Duodenal mucosa (tissue), 2 donors: Measurements from ENCODE around the gene WWOX.
"Not testable (repeated sequence)": the region's sequence is repeated elsewhere in the genome, so short reads cannot be mapped to it uniquely, and the experiment has no call there.

Source experiments
- H3K27ac ChIP-seq: one replicate; pipeline ENCODE4 v1.7.0; 2013; ENCODE audit warnings: low read depth, low read length
- H3K27me3 ChIP-seq, 2 donors: one replicate each; pipeline ENCODE4 v1.7.0; 2013; ENCODE audit warnings: low read length in 2 of 2, control low read depth in 1 of 2; ENCODE audit not compliant: insufficient read depth in 2 of 2, control insufficient read depth in 1 of 2
- H3K36me3 ChIP-seq, 2 donors: one replicate each; pipeline ENCODE4 v1.7.0; 2013; ENCODE audit warnings: low read length in 2 of 2, control low read depth in 1 of 2; ENCODE audit not compliant: insufficient read depth in 2 of 2, control insufficient read depth in 1 of 2
- H3K4me1 ChIP-seq, 2 donors: one replicate each; pipeline ENCODE4 v1.7.0; 2013; ENCODE audit warnings: low read length in 2 of 2, control low read depth in 1 of 2; ENCODE audit not compliant: insufficient read depth in 2 of 2, control insufficient read depth in 1 of 2
- H3K4me3 ChIP-seq, 2 donors: one replicate each; pipeline ENCODE4 v1.7.0; 2013; ENCODE audit warnings: low read length in 2 of 2, low read depth in 1 of 2
- H3K9ac ChIP-seq, 2 donors: one replicate each; pipeline ENCODE4 v1.7.0; 2013; ENCODE audit warnings: low read length in 2 of 2, low read depth in 1 of 2
- H3K9me3 ChIP-seq, 2 donors: one replicate each; pipeline ENCODE4 v1.7.0; 2013; ENCODE audit warnings: low read length in 2 of 2, control low read depth in 1 of 2; ENCODE audit not compliant: control insufficient read depth in 1 of 2

The WWOX gene

DNA sequence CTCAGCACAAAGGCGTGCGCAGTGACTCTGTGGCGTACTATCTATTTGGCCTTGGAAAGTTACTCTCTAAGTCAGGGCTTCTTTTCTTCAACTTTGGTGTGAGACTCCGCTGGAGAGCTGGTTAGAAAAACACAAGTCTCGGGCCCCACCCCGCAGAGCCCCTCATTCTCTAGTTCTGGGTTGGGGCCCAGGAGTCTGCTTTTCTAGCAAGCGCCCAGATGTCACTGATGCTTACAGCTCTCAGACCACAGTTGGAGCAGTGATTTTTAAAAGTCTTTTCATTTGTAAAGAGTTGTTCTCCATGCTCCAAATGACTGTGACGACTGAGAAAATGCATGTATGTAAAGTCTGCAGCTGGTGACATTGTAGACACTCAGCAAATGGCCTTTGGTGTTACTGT lies 582.3 kb downstream of the WWOX start:
- Histone ChIP-seq H3K4me1 (no peaks in the 10 kb centered on the region), H3K9ac (no peak overlapping the region), H3K9me3 (no peaks in the 10 kb centered on the region), H3K4me3 (no peak overlapping the region), H3K27me3 (no peaks in the 10 kb centered on the region), H3K27ac (no peak overlapping the region), H3K36me3 (no peaks in the 10 kb centered on the region)

GRCh38 chr16:78684030-78684611 lies 584.7 kb downstream of the WWOX start:
- Histone ChIP-seq H3K27ac (no peak overlapping the region), H3K9me3 (no peaks in the 10 kb centered on the region), H3K9ac (no peak overlapping the region), H3K4me1 (no peaks in the 10 kb centered on the region), H3K27me3 (no peaks in the 10 kb centered on the region), H3K4me3 (no peak overlapping the region), H3K36me3 (no peaks in the 10 kb centered on the region)

DNA sequence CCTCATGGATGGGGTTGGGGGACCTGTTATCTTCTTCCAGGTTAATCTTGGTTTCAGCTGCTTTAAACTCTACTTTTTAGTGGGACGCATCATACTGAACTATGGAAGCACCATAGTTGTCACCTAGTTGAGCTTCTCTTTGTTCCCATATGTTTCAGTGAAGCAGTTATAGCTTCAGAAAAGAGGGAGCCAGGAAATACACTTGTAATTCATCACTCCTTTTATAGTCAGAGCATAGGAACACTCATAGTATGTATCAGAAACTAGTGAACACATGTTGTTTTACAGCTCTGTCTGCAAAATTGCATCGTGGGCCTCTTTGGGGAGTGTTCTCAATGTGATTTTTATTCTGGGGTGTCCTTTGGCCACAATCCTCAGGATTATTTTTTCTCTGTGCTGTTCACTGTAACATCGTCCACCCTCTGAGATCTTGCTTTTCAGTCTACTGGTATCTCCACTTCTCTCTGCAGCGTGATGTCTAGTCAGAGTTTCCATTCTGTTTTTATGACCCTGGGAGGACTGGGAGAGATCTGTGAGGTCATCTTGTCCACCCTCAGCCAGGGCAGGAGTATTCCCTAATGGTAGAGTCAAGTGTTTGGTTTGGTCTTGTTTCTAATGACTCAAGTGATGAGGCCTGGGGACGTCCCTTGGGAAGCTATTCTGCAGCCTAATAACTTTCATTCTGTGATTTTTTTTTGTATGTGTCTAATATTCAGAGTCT lies 585.4 kb downstream of the WWOX start:
- Histone ChIP-seq H3K36me3 (no peaks in the 10 kb centered on the region), H3K4me3 (no peak overlapping the region), H3K27me3 (no peaks in the 10 kb centered on the region), H3K9me3 (no peaks in the 10 kb centered on the region), H3K27ac (no peak overlapping the region), H3K9ac (no peak overlapping the region), H3K4me1 (no peaks in the 10 kb centered on the region)

GRCh38 chr16:78686601-78687000 lies 587.1 kb downstream of the WWOX start:
- Histone ChIP-seq H3K4me1 (no peaks in the 10 kb centered on the region), H3K9ac (no peak overlapping the region), H3K9me3 (no peaks in the 10 kb centered on the region), H3K36me3 (no peaks in the 10 kb centered on the region), H3K27me3 (no peaks in the 10 kb centered on the region), H3K4me3 (no peak overlapping the region), H3K27ac (no peak overlapping the region)

DNA sequence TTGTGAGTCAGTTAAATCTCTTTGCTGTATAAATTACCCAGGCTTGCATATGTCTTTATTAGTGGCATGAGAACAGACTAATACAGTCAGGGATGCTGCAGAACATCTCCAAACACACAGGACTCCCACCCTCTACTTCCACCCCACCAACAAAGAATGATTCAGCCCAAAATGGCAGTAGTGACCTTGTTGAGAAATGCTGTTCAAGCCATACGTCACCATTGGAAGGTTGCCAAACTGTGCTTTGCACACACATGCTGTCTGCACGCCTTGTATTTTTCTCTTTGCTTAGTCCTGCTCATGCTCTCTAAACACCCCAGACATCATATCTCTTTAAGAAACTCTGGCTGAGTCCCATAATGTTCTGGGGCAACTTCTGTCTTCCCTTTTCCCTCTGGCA lies 589.6 kb downstream of the WWOX start:
- H3K27ac ChIP-seq, result no peak overlapping the region
- H3K36me3 ChIP-seq, result no peaks in the 10 kb centered on the region
- no peak overlapping the region for H3K4me3 ChIP-seq
- no peaks in the 10 kb centered on the region for H3K4me1 ChIP-seq
- H3K27me3 ChIP-seq, result no peaks in the 10 kb centered on the region
- no peak overlapping the region for H3K9ac ChIP-seq
- H3K9me3 ChIP-seq, result no peaks in the 10 kb centered on the region

DNA sequence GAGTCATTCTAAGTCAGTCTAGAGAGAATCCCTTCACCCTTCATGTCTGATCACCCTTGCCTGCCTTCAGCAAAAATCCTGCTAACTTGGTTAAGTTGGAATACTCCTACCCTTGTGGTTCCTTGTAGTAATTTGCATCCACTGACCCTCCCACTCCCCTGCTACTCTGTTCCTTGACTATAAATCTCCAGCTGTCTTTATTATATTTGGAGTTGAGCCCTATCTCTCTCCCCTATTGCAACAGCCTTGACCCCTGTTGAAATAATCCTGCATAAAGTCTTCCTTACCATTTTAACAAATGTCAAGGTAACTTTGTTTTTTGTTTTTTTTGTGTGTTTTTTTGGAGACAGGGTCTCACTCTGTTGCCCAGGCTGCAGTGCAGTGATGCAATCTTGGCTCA lies 590.1 kb downstream of the WWOX start:
- H3K27ac ChIP-seq, result no peak overlapping the region
- no peak overlapping the region for H3K4me3 ChIP-seq
- no peaks in the 10 kb centered on the region for H3K27me3 ChIP-seq
- H3K36me3 ChIP-seq, result no peaks in the 10 kb centered on the region
- H3K9ac ChIP-seq, result no peak overlapping the region
- H3K4me1 ChIP-seq, result no peaks in the 10 kb centered on the region
- no peaks in the 10 kb centered on the region for H3K9me3 ChIP-seq

DNA sequence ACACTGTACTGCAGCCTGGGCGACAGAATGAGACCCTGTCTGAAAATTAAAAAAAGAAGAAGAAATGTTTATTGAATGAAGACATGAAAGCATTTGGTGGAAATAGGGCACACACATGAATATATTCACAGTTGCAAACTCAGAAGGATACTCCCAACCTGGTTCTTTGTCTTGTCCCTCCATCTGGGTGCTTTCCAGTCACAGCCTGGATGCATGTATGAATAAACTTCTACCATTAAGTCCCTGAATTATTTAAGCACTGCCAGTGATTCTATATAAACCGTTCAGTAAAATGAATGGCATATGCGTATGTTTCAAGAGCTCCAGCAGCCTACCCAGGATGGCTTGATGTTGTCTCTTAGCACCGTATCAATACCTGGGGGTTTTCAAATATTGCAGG lies 591.1 kb downstream of the WWOX start:
- H3K4me1 ChIP-seq, result no peaks in the 10 kb centered on the region
- H3K4me3 ChIP-seq, result no peak overlapping the region
- no peaks in the 10 kb centered on the region for H3K9me3 ChIP-seq
- no peaks in the 10 kb centered on the region for H3K36me3 ChIP-seq
- H3K27me3 ChIP-seq, result no peaks in the 10 kb centered on the region
- no peak overlapping the region for H3K9ac ChIP-seq
- no peak overlapping the region for H3K27ac ChIP-seq

DNA sequence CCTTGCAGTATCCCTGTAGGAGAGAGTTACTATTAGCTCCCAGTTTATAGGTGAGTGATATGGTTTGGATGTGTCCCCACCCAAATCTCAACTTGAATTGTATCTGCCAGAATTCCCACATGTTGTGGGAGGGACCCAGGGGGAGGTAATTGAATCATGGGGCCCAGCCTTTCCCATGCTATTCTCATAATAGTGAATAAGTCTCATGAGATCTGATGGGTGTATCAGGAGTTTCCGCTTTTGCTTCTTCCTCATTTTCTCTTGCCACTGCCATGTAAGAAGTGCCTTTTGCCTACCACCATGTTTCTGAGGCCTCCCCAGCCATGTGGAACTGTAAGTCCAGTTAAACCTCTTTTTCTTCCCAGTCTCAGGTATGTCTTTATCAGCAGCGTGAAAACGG lies 592.3 kb downstream of the WWOX start:
- H3K9me3 ChIP-seq, H3K9ac ChIP-seq, H3K27ac ChIP-seq, H3K4me1 ChIP-seq, H3K4me3 ChIP-seq, H3K36me3 ChIP-seq, H3K27me3 ChIP-seq: not testable (repeated sequence)

- Histone ChIP-seq H3K9me3 (peaks cover 0 to 4% of the 10 kb centered on the region in 2 donors), H3K27me3 (no peaks in the 10 kb centered on the region), H3K4me3 (no peak overlapping the region), H3K36me3 (no peaks in the 10 kb centered on the region), H3K9ac (no peak overlapping the region), H3K27ac (no peak overlapping the region), H3K4me1 (no peaks in the 10 kb centered on the region)
Measured at GRCh38 chr16:78693496-78693895, 594.0 kb downstream of the WWOX start.

- Histone ChIP-seq H3K27me3 (no peaks in the 10 kb centered on the region), H3K27ac (no peak overlapping the region), H3K9ac (no peak overlapping the region), H3K9me3 (peaks cover 0 to 4% of the 10 kb centered on the region in 2 donors), H3K4me3 (no peak overlapping the region), H3K36me3 (no peaks in the 10 kb centered on the region), H3K4me1 (no peaks in the 10 kb centered on the region)
Measured at GRCh38 chr16:78694414-78694813, 595.0 kb downstream of the WWOX start.
